ENCODE data around the gene FAM149A. TPM values are rescaled to one million over a fixed set of nuclear protein-coding genes. Genes with fewer than 3 reads are reported as not detected.

The FAM149A gene
- total RNA-seq, 1 experiment from 2014 or later: 1.3 TPM

DNA sequence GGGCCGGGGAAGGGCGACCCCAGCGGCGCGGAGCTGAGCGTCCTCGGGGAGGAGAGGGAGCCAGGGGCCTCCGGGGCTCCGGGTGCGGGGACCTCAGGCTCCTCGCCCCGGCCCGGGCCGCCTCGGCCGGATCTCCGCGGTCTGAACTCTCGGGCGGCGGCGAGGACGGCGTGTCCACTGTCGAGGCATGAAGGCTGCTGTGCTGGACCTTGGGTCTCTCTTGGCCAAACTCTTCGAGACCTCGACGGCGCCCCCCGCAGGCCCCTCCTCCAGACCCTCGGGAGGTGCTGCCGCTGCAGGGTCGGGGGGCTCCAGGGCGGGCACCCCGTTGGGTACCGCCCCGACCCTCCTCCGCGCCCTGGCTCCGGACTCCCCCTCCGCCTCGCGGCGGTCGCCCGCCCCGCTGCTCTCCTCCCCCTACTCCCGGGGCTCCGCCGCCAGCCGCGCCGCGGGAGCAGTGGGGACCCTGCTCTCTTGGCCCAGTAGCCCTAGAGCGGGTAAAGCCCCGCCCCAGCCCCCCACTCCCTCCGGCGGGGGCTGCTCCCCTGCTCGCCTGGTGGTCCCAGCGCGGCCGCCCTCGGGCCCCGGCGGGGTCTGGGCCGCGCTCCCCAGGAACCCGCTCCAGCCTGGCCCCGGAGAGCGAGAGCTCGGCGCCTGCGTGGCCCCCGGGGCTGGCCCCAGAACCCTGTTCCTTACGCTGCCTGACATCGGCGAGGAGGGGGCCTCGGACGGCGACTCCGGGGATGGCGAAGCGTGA is 564 bp downstream of the FAM149A start:
- H3K9me3 Mint-ChIP-seq (ENCODE audit: unreplicated experiment): no peaks in the 10 kb centered on the region
- H3K4me3 Mint-ChIP-seq (ENCODE audit: unreplicated experiment): peak overlapping the region; percentile 62
- no peak overlapping the region for H3K27ac Mint-ChIP-seq (ENCODE audit: low read depth, unreplicated experiment)
- H3K4me1 Mint-ChIP-seq (ENCODE audit: insufficient read depth, unreplicated experiment): no peaks in the 10 kb centered on the region
- ChIA-PET POLR2A (no interaction called here), CTCF (interaction anchor here (0.6 kb wide), 2 partner anchors 57 to 228 kb away, joined by 3 read pairs; no protein-coding TSS in a partner anchor)
- H3K27me3 Mint-ChIP-seq (ENCODE audit: insufficient read depth, unreplicated experiment): no peaks in the 10 kb centered on the region
- TF ChIP-seq CTCF (IDR thresholded peaks at IDR 0.05; ENCODE audit: unreplicated experiment): no peak
- DNase-seq (ENCODE audit: unreplicated experiment): no peak
- no peaks in the 10 kb centered on the region for H3K36me3 Mint-ChIP-seq (ENCODE audit: insufficient read depth, unreplicated experiment)
- intact Hi-C loops (cut with micrococcal nuclease): no loop called here
- BruUV-seq (replicated peaks): no TSS peak

DNA sequence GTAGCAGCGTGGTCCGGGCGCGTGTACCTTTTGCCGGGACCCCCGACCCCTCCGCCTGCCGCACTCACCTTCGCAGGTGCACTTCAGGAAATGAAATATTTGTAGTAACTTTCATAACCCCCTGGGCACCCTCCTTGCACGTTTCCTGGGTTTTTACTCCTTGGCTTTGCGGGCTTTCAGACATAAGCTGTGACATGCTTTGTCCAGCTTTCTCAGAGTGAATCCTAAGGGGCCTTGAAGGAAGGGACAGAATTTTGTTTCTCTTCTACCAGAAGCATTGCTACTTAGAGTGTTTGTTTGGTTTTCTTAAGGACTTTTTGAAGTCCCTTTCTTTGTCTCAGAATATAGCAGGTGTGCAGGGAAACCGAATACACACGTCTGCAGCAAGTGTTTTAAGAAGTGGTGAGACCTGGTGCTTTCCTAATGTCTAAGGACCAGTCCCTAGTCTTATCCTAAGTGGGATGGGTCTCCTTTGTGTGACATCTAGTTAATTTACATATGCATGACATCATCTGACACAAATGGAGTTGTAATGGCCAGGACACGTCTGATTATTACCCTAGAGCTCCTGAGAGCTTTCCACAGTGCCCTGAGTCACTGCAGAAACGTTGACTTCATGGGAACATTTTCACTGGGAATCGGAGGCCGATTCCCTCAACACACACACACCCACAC is 1.3 kb downstream of the FAM149A start:
- Mint-ChIP-seq H3K4me3 (ENCODE audit: unreplicated experiment) (peak overlapping the region; percentile 62), H3K27me3 (ENCODE audit: insufficient read depth, unreplicated experiment) (no peaks in the 10 kb centered on the region), H3K36me3 (ENCODE audit: insufficient read depth, unreplicated experiment) (no peaks in the 10 kb centered on the region), H3K27ac (ENCODE audit: low read depth, unreplicated experiment) (no peak overlapping the region), H3K9me3 (ENCODE audit: unreplicated experiment) (no peaks in the 10 kb centered on the region), H3K4me1 (ENCODE audit: insufficient read depth, unreplicated experiment) (no peaks in the 10 kb centered on the region)
- no TSS peak for BruUV-seq (replicated peaks)
- no peak for DNase-seq (ENCODE audit: unreplicated experiment)
- ChIA-PET CTCF (interaction anchor here (1.0 kb wide), 1 partner anchor 15 kb away, joined by 3 read pairs; no protein-coding TSS in a partner anchor), POLR2A (no interaction called here)
- intact Hi-C loops (cut with micrococcal nuclease): no loop called here
- no peak for TF ChIP-seq CTCF (IDR thresholded peaks at IDR 0.05; ENCODE audit: unreplicated experiment)

DNA sequence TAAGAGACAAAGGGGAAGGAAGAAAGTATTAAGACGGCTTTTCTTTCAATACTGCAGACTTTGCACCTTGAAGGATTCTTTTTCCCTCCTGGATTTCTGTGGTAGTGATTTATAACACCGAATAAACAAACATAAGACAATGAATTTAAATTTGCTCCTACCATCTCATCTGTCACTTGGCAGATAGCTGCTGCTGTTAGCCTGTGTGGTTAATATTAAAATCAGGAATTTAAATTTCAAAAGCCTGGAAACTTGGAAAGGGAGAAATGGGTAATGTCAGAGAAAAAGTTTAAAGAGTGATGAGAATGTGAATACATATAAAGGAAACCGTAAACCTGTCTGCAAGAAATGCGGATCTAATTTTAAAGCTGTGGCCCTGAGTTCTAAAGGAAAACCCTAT is 3.4 kb downstream of the FAM149A start:
- no peak for TF ChIP-seq CTCF (IDR thresholded peaks at IDR 0.05; ENCODE audit: unreplicated experiment)
- Mint-ChIP-seq H3K4me1 (ENCODE audit: insufficient read depth, unreplicated experiment) (no peaks in the 10 kb centered on the region), H3K27me3 (ENCODE audit: insufficient read depth, unreplicated experiment) (no peaks in the 10 kb centered on the region), H3K36me3 (ENCODE audit: insufficient read depth, unreplicated experiment) (no peaks in the 10 kb centered on the region), H3K9me3 (ENCODE audit: unreplicated experiment) (no peaks in the 10 kb centered on the region), H3K4me3 (ENCODE audit: unreplicated experiment) (no peak overlapping the region), H3K27ac (ENCODE audit: low read depth, unreplicated experiment) (no peak overlapping the region)
- intact Hi-C loops (cut with micrococcal nuclease): no loop called here
- ChIA-PET POLR2A (interaction anchor here (0.6 kb wide), 1 partner anchor 466 kb away, joined by 4 read pairs; no protein-coding TSS in a partner anchor), CTCF (interaction anchor here (0.7 kb wide), 2 partner anchors 57 to 143 kb away, joined by 4 read pairs; no protein-coding TSS in a partner anchor)
- DNase-seq (ENCODE audit: unreplicated experiment): no peak
- no TSS peak for BruUV-seq (replicated peaks)

DNA sequence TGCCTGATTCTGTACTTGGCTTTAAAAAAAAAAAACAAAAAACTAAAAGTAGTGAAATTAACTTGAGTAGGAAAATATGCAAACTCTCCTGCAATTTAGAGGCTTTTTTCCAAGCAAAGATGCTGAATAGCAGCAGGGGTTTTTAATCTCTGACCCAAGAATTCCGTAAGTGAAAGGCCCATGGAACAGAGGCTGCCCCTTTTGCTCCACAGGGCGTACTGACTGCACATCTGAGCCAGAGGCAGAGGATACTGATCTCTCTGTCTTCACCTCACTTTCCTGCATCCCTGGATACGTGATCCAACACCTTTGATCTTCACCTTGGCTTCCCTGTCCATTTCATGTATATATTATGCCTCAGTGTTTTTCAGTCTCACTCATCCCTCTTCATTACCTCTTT is 3.9 kb downstream of the FAM149A start:
- no peak for TF ChIP-seq CTCF (IDR thresholded peaks at IDR 0.05; ENCODE audit: unreplicated experiment)
- Mint-ChIP-seq H3K4me3 (ENCODE audit: unreplicated experiment) (no peak overlapping the region), H3K9me3 (ENCODE audit: unreplicated experiment) (no peaks in the 10 kb centered on the region), H3K27ac (ENCODE audit: low read depth, unreplicated experiment) (no peak overlapping the region), H3K36me3 (ENCODE audit: insufficient read depth, unreplicated experiment) (no peaks in the 10 kb centered on the region), H3K27me3 (ENCODE audit: insufficient read depth, unreplicated experiment) (no peaks in the 10 kb centered on the region), H3K4me1 (ENCODE audit: insufficient read depth, unreplicated experiment) (no peaks in the 10 kb centered on the region)
- DNase-seq (ENCODE audit: unreplicated experiment): no peak
- CTCF ChIA-PET: interaction anchor here (0.7 kb wide), 2 partner anchors 56 to 142 kb away, joined by 4 read pairs; no protein-coding TSS in a partner anchor
- POLR2A ChIA-PET: no interaction called here
- no TSS peak for BruUV-seq (replicated peaks)
- intact Hi-C loops (cut with micrococcal nuclease): no loop called here
